GM18858 (cell line): Measurements from ENCODE around the gene CEP128.

ENCODE experiments used
- ATAC-seq: cut with Tn5 transposase; IDR thresholded peaks from one replicate; pipeline ENCODE4 v1.9.1; 2021; ENCODE audit not compliant: unreplicated experiment

The CEP128 gene

DNA sequence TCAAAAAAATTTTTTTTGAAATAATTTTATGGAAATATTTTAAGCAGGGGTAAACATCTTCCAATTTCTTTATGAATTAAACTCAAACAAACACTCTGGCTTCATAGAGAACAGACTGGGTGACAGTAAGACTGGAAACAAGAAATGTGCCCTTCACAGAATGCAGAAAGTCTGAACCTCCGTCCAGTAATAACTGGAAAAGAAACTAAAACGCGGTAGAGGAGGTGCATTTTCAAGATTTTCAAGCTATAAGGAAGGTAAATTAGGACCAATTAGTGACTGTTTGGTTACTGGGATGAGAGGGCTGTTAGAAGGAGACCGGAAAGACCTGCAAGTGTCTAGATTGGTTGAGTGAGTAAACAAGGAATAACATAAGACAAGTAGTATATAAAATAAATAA is 245.7 kb downstream of the CEP128 start:
- peak; percentile 58 for ATAC-seq

GRCh38 chr14:80692903-80693302 is 248.6 kb downstream of the CEP128 start:
- no peak for ATAC-seq

DNA sequence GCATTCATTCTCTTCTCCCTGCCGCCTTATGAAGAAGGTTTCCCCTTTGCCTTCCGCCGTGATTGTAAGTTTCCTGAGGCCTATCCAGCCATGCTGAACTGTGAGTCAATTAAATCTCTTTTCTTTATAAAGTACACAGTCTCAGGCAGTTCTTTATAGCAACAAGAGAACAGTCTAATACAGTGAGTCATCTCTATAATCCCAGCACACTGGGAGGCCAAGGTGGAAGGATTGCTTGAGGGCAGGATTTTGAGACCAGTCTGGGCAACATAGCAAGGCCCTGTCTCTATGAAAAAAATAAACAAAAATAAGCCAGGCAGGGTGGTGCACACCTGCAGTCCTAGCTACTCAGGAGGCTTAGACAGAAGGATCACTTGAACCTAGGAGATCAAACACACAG is 259.9 kb downstream of the CEP128 start:
- no peak for ATAC-seq

- no peak for ATAC-seq
These were observed 262.3 kb downstream of the CEP128 start for GRCh38 chr14:80679273-80679672.

DNA sequence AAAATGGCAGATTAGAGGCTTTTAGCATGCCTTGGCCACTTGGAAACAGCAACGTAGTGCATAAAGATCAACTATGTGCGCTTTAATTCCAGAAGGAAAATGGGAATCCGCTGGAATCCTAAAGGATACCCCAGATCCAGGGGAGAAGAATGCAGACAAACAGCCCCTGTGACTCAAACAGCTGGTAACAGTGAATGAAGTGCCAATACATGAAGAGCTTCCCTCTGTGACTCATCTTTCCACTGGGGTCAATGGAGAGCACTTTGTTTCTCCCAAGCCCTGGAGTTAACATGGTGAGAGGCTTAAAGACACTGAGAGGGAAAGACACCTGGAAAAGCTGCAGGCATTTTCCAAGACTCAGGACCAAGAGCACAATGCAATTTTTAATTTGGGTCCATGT is 263.1 kb downstream of the CEP128 start:
- no peak for ATAC-seq

- no peak for ATAC-seq
These were observed 272.1 kb downstream of the CEP128 start for GRCh38 chr14:80669426-80669825.

- ATAC-seq, result no peak
These were observed 277.0 kb downstream of the CEP128 start for GRCh38 chr14:80664576-80664975.

DNA sequence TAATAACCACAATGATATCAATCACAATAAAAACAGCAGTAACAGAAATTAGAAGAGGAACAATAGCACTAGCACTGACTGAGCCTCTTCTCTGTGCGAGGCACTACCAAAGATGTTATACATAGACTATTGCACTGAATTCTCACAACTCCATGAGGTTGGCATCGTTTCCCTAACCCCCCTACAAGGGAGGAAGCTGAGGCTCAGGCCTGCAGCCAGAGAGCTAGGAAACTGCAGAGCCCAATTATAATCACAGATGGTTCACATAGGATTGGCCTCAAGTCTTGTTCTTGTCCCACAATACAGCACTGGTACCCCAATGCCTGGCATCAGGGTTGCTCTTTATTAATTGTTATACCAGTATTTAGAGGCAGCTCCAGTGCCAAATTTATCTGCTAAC is 278.0 kb downstream of the CEP128 start:
- ATAC-seq, result no peak

GRCh38 chr14:80659783-80660182 is 281.8 kb downstream of the CEP128 start:
- no peak for ATAC-seq

DNA sequence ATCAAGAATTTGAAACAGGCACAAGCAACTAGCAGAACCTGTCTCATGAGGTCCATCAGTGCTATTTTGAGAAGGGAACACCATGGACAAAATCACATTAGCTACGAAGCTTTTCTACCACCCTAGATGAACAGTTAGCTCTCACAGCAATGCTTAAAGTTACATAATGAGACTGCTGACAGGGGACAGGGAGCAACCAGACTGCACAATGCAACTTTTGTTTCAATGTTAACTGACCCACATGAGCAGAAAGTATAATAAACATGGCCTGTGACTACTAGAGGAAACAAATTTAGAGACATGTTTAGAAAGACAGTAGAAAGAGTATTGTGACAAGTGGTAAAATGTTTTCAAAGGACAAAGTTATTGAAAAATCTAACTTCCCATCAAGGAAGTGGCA is 282.8 kb downstream of the CEP128 start:
- ATAC-seq, result no peak

- ATAC-seq, result no peak
These were observed 283.4 kb downstream of the CEP128 start for GRCh38 chr14:80658155-80658554.

- no peak for ATAC-seq
These were observed 287.6 kb downstream of the CEP128 start for GRCh38 chr14:80653956-80654355.

GRCh38 chr14:80645667-80646413 is 295.7 kb downstream of the CEP128 start:
- no peak for ATAC-seq

DNA sequence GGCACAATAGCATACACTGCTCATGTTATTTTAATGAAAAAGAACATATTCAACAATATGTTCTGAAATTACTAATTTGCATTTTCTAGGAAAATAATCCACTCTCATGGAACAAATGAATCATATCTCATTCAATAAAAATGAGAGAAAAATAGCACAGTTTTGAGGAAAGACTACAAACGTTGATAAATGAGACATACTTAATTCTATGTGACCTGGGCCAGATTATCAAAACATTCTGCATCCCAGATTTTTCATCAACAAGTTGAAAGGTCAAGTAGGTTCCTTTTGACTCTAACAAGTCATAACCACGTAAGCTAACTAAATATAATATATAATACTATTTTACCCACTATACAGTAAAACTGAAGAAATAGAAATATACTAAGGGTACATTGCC is 296.7 kb downstream of the CEP128 start:
- no peak for ATAC-seq

GRCh38 chr14:80638620-80639515 is 302.7 kb downstream of the CEP128 start:
- ATAC-seq, result no peak

DNA sequence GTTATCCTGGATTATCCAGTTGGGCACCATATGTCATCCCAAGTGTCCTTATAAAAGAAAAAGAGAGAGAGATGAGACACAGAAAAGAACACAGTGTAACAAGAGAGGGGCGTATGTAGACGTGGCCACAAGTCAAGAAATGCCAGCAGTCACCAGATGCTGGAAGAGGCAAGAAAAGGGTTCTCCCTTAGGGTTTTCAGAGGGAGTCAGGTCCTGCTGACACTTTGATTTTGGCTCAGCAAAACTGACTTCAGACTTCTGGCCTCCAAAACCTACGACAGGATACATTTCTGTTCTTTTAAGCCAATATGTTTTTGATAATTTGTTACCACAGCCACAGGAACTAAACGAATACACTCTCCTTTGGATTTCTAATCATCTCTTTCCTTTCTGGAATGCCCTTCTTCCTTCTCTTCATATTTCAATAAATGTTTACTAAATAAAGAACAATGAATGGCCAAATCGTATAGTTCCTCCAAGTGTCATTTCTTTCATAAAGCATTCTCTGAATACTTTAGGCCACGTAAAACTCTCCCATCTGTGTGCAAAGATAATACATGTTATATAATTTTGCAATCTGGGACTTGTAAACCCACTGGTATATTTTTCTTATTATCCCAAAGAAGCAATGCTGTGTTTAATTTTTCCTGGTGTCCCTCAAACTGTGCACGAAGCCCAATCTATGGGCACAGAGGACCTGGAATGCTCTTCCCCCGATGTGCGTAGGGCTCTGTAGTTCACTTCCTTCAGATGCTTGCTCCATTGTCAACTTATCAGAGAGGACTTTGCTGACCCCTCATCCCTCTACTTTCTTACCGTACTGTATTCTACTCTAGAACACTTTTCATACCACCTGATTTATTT is 303.6 kb downstream of the CEP128 start:
- no peak for ATAC-seq

DNA sequence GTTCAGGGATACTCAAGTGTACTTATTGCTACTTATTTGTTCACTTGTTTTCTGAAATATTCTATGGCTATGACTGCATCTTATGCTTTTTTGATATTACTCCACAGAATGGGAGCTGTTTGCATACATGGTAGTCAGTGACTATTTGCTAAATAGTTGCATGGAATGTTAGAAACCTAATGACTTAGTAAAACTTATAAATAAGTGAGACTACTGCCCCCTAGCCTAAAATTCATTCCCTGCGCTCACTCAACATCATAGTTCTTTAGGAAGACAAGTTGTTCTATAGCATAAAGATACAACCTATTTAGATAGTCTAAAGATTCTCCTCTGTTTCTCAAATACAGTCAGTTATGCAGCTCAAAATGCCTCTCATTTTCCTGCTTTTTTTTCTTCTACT is 305.5 kb downstream of the CEP128 start:
- ATAC-seq, result no peak

DNA sequence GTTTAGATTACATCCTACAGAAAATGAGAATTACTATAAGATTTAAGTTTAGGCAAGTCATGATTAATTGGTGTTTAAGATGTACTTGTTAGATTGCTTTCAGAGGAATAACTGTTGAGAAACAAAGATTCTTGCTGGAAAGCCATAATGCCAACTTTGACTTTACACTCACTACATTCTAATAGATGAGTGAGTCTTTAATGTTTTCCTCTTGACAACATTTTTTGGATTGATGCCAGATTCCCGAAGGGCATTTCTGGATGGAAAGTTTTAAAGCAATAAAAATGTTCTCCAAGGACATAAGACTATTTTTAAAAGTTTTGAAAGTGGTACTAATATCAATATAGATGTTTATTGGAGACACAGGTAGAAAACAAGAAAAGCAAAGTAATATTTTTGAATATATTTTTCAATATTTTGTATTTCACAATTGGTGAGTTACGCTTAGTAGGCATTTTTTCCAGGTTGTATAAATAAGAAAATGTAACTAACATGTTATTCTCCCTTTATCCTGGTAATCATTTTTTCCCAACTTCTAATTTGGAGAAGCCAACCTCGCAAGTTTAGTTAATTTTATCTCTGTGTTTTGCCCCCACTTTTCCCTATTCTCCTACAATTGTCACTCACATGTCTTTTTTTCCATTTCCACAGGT is 307.3 kb downstream of the CEP128 start:
- no peak for ATAC-seq

DNA sequence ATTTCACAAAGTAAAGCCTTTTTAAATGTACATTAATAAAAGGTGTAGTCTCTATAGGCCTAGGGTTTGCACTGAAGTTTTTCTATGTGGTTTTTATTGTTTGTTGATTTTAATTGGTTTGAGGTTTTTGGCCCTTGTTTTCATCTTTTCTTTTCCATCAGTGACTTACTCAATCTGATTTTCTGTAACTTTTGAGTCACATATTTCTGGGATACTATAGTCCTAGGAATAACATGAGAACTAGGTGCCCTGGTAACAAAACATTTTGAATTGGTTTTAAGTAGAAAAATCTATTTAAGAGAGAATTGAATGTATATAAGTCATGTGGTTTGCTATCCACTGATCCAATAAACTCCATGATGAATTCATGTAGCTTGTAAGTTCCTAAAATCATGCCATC is 311.9 kb downstream of the CEP128 start:
- ATAC-seq, result no peak

DNA sequence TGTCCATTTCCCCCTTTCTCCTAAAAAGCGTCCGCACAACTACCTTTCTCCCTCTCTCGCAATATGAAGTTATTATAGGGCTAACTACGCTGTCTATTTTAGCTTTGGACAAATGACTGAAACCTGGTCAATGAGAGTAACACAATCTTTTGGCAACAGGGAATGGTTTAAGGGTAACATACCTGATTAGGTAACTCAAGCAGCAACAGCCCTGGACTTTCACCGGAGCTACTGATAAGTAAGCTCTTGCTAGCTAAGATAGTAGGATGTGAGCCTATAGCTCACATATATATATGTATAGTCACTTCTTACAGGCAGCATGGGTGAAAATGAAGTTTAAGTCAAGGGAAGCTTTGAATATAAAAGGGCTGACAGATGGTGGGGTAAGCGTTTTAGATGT is 313.0 kb downstream of the CEP128 start:
- ATAC-seq, result no peak

DNA sequence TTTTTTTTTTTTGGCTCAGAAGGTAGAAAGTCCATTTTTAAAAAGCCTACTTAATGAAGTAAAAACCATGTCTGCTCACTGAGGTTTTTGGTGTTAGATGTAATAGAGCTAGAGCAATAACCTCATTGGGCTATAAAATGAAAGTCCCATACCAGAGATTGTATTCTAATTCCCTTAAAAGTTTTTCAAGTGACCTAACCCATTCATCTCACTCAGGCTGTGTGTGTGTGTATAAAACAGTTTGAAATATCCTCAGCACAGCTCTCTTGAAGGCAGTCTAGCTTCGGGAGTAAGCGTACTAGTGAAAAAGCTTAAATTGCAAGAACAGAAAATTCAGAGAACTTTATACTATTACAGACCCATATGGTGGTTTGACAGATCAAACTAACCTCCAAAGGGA is 313.8 kb downstream of the CEP128 start:
- no peak for ATAC-seq
